GM12878 (cell line): ENCODE measurements around the gene UMAD1. TPM values are rescaled to one million over a fixed set of nuclear protein-coding genes. Genes with fewer than 3 reads are reported as not detected.

Experiments
- ASH2L ChIP-seq: fragments of 300-600, 200-600 bp; sonication (generic); IDR thresholded peaks from 2 replicates; pipeline ENCODE4 v1.6.1; 2017; ENCODE audit warnings: low read depth, mild to moderate bottlenecking, borderline replicate concordance
- BMI1 ChIP-seq: fragments of 450-650 bp; IDR thresholded peaks from 2 replicates; pipeline ENCODE4 v1.6.1; 2016; ENCODE audit warnings: mild to moderate bottlenecking, moderate library complexity, borderline replicate concordance
- BRCA1 ChIP-seq: IDR thresholded peaks from 2 replicates; pipeline ENCODE4 v1.6.1; 2011; ENCODE audit warnings: low read depth, low read length, improper control_type of control experiment
- CREB1 ChIP-seq: IDR thresholded peaks from 2 replicates; pipeline ENCODE4 v1.6.1; 2012; ENCODE audit warnings: low read depth, mild to moderate bottlenecking, inconsistent platforms
- DPF2 ChIP-seq: fragments of 450-650 bp; IDR thresholded peaks from 2 replicates; pipeline ENCODE4 v1.6.1; 2017; ENCODE audit warnings: mild to moderate bottlenecking
- E4F1 ChIP-seq: fragments of 450-650 bp; IDR thresholded peaks from 2 replicates; pipeline ENCODE4 v1.6.1; 2018; ENCODE audit warnings: borderline replicate concordance, mild to moderate bottlenecking; ENCODE audit not compliant: partially characterized antibody
- EZH2 ChIP-seq: IDR thresholded peaks from 2 replicates; pipeline ENCODE4 v1.6.1; 2012; ENCODE audit warnings: low read depth, mild to moderate bottlenecking, control low read depth, inconsistent platforms, low read length, borderline replicate concordance; ENCODE audit not compliant: control insufficient read depth
- HSF1 ChIP-seq: fragments of 150-350 bp; IDR thresholded peaks from 2 replicates; pipeline ENCODE4 v1.6.1; 2014; ENCODE audit warnings: mild to moderate bottlenecking, low read depth, low read length
- JUND ChIP-seq: IDR thresholded peaks from 2 replicates; pipeline ENCODE4 v1.6.1; 2012; ENCODE audit warnings: low read depth, mild to moderate bottlenecking, low read length, improper control_type of control experiment, moderate library complexity
- MEF2A ChIP-seq: IDR thresholded peaks from 2 replicates; pipeline ENCODE4 v1.6.1; 2011; ENCODE audit warnings: low read depth, mild to moderate bottlenecking, low read length, moderate library complexity; ENCODE audit not compliant: insufficient read depth
- PML ChIP-seq: IDR thresholded peaks from 2 replicates; pipeline ENCODE4 v1.6.1; 2012; ENCODE audit warnings: low read length, inconsistent platforms
- RFX5 ChIP-seq: IDR thresholded peaks from 2 replicates; pipeline ENCODE4 v1.6.1; 2011; ENCODE audit warnings: low read depth, low read length, improper control_type of control experiment
- RUNX3 ChIP-seq: IDR thresholded peaks from 2 replicates; pipeline ENCODE4 v1.6.1; 2012; ENCODE audit warnings: low read length, inconsistent platforms
- TCF3 ChIP-seq: IDR thresholded peaks from 2 replicates; pipeline ENCODE4 v1.6.1; 2012; ENCODE audit warnings: low read depth, mild to moderate bottlenecking, low read length, borderline replicate concordance; ENCODE audit not compliant: insufficient read depth
- ZBTB11 ChIP-seq: fragments of 450-650 bp; formaldehyde crosslinking; IDR thresholded peaks from 2 replicates; pipeline ENCODE4 v1.5.0; 2022; ENCODE audit warnings: mild to moderate bottlenecking, missing genetic modification characterization
- ZNF384 ChIP-seq: IDR thresholded peaks from 2 replicates; pipeline ENCODE4 v1.6.1; 2012; ENCODE audit warnings: low read depth, mild to moderate bottlenecking, low read length, improper control_type of control experiment, borderline replicate concordance
- ZNF592 ChIP-seq: fragments of 450-650 bp; IDR thresholded peaks from 2 replicates; pipeline ENCODE4 v1.6.1; 2017; ENCODE audit warnings: mild to moderate bottlenecking, moderate library complexity
- polyA plus RNA-seq, 11 experiments: library from polyadenylated mRNA; depleted of rRNA in 4 of 11; unstranded in 6 of 11; stranded (reverse) in 5 of 11; fragments of >200 nt; fragmentation: Nextera tagmentation in 4 of 11; fragmentation: Illumina TruSeq in 1 of 11; extraction: Ambion mirVana in 4 of 11; extraction: Trizol in 1 of 11; gene quantifications; 1 replicate in 1 of 11; 2 replicates in 10 of 11; pipeline versions ENCODE4 v1.2.1 to v1.2.3, GENCODE V29; 2011 to 2016; ENCODE audit warnings: inconsistent platforms in 2 of 11, missing spikeins in 2 of 11, low read depth in 1 of 11
- total RNA-seq, 4 experiments: library from RNA; depleted of rRNA in 3 of 4; stranded (reverse); fragments of >200 nt in 3 of 4; fragmentation: Illumina TruSeq in 1 of 4; extraction: Trizol in 1 of 4; gene quantifications; 2 replicates each; pipeline versions ENCODE4 v1.2.1 to v1.2.3, GENCODE V29; 2013 to 2021

Gene UMAD1
- total and polyA plus RNA-seq, 10 of the 15 experiments (the other 5 are each of a cell fraction or from before 2014, with no cell fraction given): 6.0 to 28.6 (median 9.3) TPM

GRCh38 chr7:7765422-7765821, 124.9 kb downstream of the UMAD1 start (continued):
- TF ChIP-seq JUND: peak; percentile 47; the same call in 1 of the 2 replicates
- TF ChIP-seq BMI1: no peak
- TF ChIP-seq RFX5: no peak
- TF ChIP-seq PML: 0 out of 2 replicates have a peak, but pooled peaks have one; percentile 40
- TF ChIP-seq EZH2: no peak
- no peak for TF ChIP-seq HSF1
- no peak for TF ChIP-seq ZNF384
- no peak for TF ChIP-seq ZBTB11 (CRISPR knock-in tag)
- no peak for TF ChIP-seq TCF3
- peak; percentile 71; the same call in 1 of the 2 replicates for TF ChIP-seq DPF2
- peak; percentile 92 for TF ChIP-seq RUNX3
- no peak for TF ChIP-seq BRCA1
- no peak for TF ChIP-seq ZNF592
- TF ChIP-seq MEF2A: peak; percentile 72; the same call in 1 of the 2 replicates
- no peak for TF ChIP-seq E4F1
- TF ChIP-seq ASH2L: no peak
- peak; percentile 36; the same call in 1 of the 2 replicates for TF ChIP-seq CREB1
